HCT116 (cell line): ENCODE measurements around the gene PILRA. TPM values are rescaled to one million over a fixed set of nuclear protein-coding genes. Genes with fewer than 3 reads are reported as not detected.

Source experiments
- ATAC-seq: fragments of 200-7000 bp; cut with Tn5 transposase; 2 replicates; pipeline ENCODE4 v1.9.1; 2020; ENCODE audit warnings: mild to moderate bottlenecking, moderate library complexity
- BruUV-seq: library from RNA; stranded (reverse); fragments of 400-500 nt; replicated peaks from 2 replicates; lab custom pipeline; 2021; lab: Mats Ljungman, UMichigan
- CTCF ChIA-PET: fragments of 300-600 bp; sonication (Branson Sonifier 250); formaldehyde crosslinking; loops from one replicate; lab custom pipeline; 2021; ENCODE audit warnings: antibody characterized with exemption; lab: Charles Lee
- POLR2A ChIA-PET: fragments of 300-600, 350-600 bp; sonication (Branson Sonifier 250); formaldehyde crosslinking; loops from one replicate; lab custom pipeline; 2021; ENCODE audit warnings: antibody characterized with exemption; lab: Charles Lee
- RAD21 ChIA-PET, 2 experiments: fragments of 300-600 bp; sonication (Branson Sonifier 250); formaldehyde crosslinking; loops; one replicate each; lab custom pipeline; 2023; ENCODE audit warnings: low total read pairs in 2 of 2; ENCODE audit not compliant: uncharacterized antibody in 2 of 2, unreplicated experiment in 2 of 2, low non-redundant PET in 1 of 2; lab: Charles Lee
- DNase-seq: peaks from one replicate; pipeline ENCODE4 v3.0.0-alpha.2; 2010; ENCODE audit warnings: low read depth, low spot score
- H2AFZ ChIP-seq: fragments of 200-600 bp; shearing (Covaris generic), sonication (generic); 2 replicates; pipeline ENCODE4 v1.6.1; 2017; ENCODE audit warnings: low read depth, mixed run types, mixed read lengths, antibody characterized with exemption, low read length; ENCODE audit not compliant: poor library complexity, severe bottlenecking
- H3K27ac ChIP-seq: 2 replicates; pipeline ENCODE4 v1.5.1; 2012; ENCODE audit warnings: low read depth, low read length
- H3K27me3 ChIP-seq: fragments of 200-600 bp; sonication (generic); 2 replicates; pipeline ENCODE4 v1.6.1; 2016; ENCODE audit warnings: mixed run types, low read length, mixed read lengths; ENCODE audit not compliant: insufficient read depth
- H3K36me3 ChIP-seq, 2 experiments: fragments of 200-500 bp in 1 of 2; fragments of 200-600 bp in 1 of 2; sonication (Bioruptor generic) in 1 of 2; sonication (generic) in 1 of 2; 2 replicates each; pipeline versions ENCODE4 v1.5.1 to v1.6.1; 2014 to 2016; ENCODE audit warnings: low read length in 2 of 2, inconsistent platforms in 1 of 2, mixed read lengths in 1 of 2, mixed run types in 1 of 2; ENCODE audit not compliant: insufficient read depth in 2 of 2, control insufficient read depth in 1 of 2
- H3K4me1 ChIP-seq, 2 experiments: fragments of 200-600 bp in 1 of 2; sonication (generic) in 1 of 2; 2 replicates each; pipeline versions ENCODE4 v1.5.1 to v1.6.1; 2012 to 2017; ENCODE audit warnings: low read length in 2 of 2, inconsistent platforms in 1 of 2, mild to moderate bottlenecking in 1 of 2, mixed read lengths in 1 of 2, mixed run types in 1 of 2, moderate library complexity in 1 of 2; ENCODE audit not compliant: insufficient read depth in 2 of 2, control insufficient read depth in 1 of 2
- H3K4me2 ChIP-seq: fragments of 200-600 bp; sonication (generic); 2 replicates; pipeline ENCODE4 v1.6.1; 2017; ENCODE audit warnings: mixed run types, low read length, mixed read lengths
- H3K4me3 ChIP-seq, 2 experiments: fragments of 200-600 bp in 1 of 2; sonication (generic) in 1 of 2; replicated peaks in 1 of 2; 2 replicates each; pipeline ENCODE4 v1.5.1; 2011 to 2016; ENCODE audit warnings: low read length in 2 of 2, control low read depth in 1 of 2, low read depth in 1 of 2, mild to moderate bottlenecking in 1 of 2, mixed read lengths in 1 of 2, mixed run types in 1 of 2
- H3K79me2 ChIP-seq: fragments of 200-600 bp; sonication (generic); 2 replicates; pipeline ENCODE4 v1.6.1; 2017; ENCODE audit warnings: mild to moderate bottlenecking, mixed run types, low read length, moderate library complexity, mixed read lengths; ENCODE audit not compliant: insufficient read depth
- H3K9ac ChIP-seq: fragments of 200-600 bp; sonication (generic); 2 replicates; pipeline ENCODE4 v1.6.1; 2016; ENCODE audit warnings: low read length, mixed read lengths
- H3K9me2 ChIP-seq: fragments of 200-600 bp; sonication (generic), shearing (Covaris generic); 2 replicates; pipeline ENCODE4 v1.6.1; 2017; ENCODE audit warnings: mixed run types, mild to moderate bottlenecking, moderate library complexity; ENCODE audit not compliant: insufficient read depth
- H3K9me3 ChIP-seq, 2 experiments: fragments of 200-500 bp in 1 of 2; fragments of 200-600 bp in 1 of 2; sonication (Bioruptor generic) in 1 of 2; sonication (generic) in 1 of 2; 2 replicates each; pipeline ENCODE4 v1.6.1; 2014 to 2017; ENCODE audit warnings: low read length in 2 of 2, mixed read lengths in 2 of 2, inconsistent platforms in 1 of 2, low read depth in 1 of 2, mild to moderate bottlenecking in 1 of 2, mixed run types in 1 of 2, moderate library complexity in 1 of 2; ENCODE audit not compliant: control insufficient read depth in 1 of 2, insufficient read depth in 1 of 2
- H4K20me1 ChIP-seq: fragments of 200-600 bp; sonication (generic), shearing (Covaris generic); 2 replicates; pipeline ENCODE4 v1.6.1; 2017; ENCODE audit warnings: mixed run types, mild to moderate bottlenecking, moderate library complexity; ENCODE audit not compliant: insufficient read depth
- ATF3 ChIP-seq: IDR thresholded peaks from 2 replicates; pipeline ENCODE4 v1.6.1; 2012
- CBX3 ChIP-seq: IDR thresholded peaks from 2 replicates; pipeline ENCODE4 v1.6.1; 2012; ENCODE audit warnings: low read depth
- CEBPB ChIP-seq: IDR thresholded peaks from 2 replicates; pipeline ENCODE4 v1.6.1; 2012; ENCODE audit warnings: low read depth
- CTCF ChIP-seq, 3 experiments: fragments of 200-600 bp in 1 of 3; sonication (generic) in 1 of 3; IDR thresholded peaks in 2 of 3; conservative IDR thresholded peaks in 1 of 3; 2 replicates each; pipeline ENCODE4 v1.5.1; 2012 to 2017; ENCODE audit warnings: low read depth in 2 of 3, low read length in 2 of 3, antibody characterized with exemption in 1 of 3, borderline replicate concordance in 1 of 3, control low read depth in 1 of 3, mild to moderate bottlenecking in 1 of 3, mixed read lengths in 1 of 3, mixed run types in 1 of 3, moderate library complexity in 1 of 3; ENCODE audit not compliant: insufficient read depth in 1 of 3
- EGR1 ChIP-seq: IDR thresholded peaks from 2 replicates; pipeline ENCODE4 v1.6.1; 2012; ENCODE audit warnings: low read depth
- ELF1 ChIP-seq: IDR thresholded peaks from 2 replicates; pipeline ENCODE4 v1.6.1; 2012; ENCODE audit warnings: low read depth, borderline replicate concordance
- FOSL1 ChIP-seq: IDR thresholded peaks from 2 replicates; pipeline ENCODE4 v1.6.1; 2012; ENCODE audit warnings: low read depth
- POLR2A ChIP-seq: IDR thresholded peaks from 2 replicates; pipeline ENCODE4 v1.7.0; 2011; ENCODE audit warnings: borderline replicate concordance; ENCODE audit not compliant: insufficient read depth, insufficient read length; ENCODE audit errors: extremely low read depth
- POLR2AphosphoS5 ChIP-seq: IDR thresholded peaks from 2 replicates; pipeline ENCODE4 v1.6.1; 2011; ENCODE audit warnings: mild to moderate bottlenecking, low read depth, low read length, moderate library complexity
- RAD21 ChIP-seq: IDR thresholded peaks from 2 replicates; pipeline ENCODE4 v1.6.1; 2012; ENCODE audit warnings: low read depth, mild to moderate bottlenecking
- REST ChIP-seq: IDR thresholded peaks from 2 replicates; pipeline ENCODE4 v1.6.1; 2012; ENCODE audit warnings: low read depth
- SIN3A ChIP-seq: IDR thresholded peaks from 2 replicates; pipeline ENCODE4 v1.6.1; 2012; ENCODE audit warnings: low read depth
- SP1 ChIP-seq: IDR thresholded peaks from 2 replicates; pipeline ENCODE4 v1.6.1; 2012; ENCODE audit warnings: low read depth
- SRF ChIP-seq: IDR thresholded peaks from 2 replicates; pipeline ENCODE4 v1.6.1; 2012; ENCODE audit warnings: low read depth
- TCF7L2 ChIP-seq: IDR thresholded peaks from 2 replicates; pipeline ENCODE4 v1.7.0; 2011; ENCODE audit warnings: borderline replicate concordance, inconsistent platforms; ENCODE audit not compliant: insufficient read depth, insufficient read length; ENCODE audit errors: extremely low read depth
- ZBTB33 ChIP-seq: IDR thresholded peaks from 2 replicates; pipeline ENCODE4 v1.6.1; 2011; ENCODE audit warnings: mild to moderate bottlenecking, low read length, moderate library complexity; ENCODE audit not compliant: insufficient replicate concordance; ENCODE audit errors: extremely low read depth
- ZFX ChIP-seq: fragments of 450-650 bp; IDR thresholded peaks from 2 replicates; pipeline ENCODE4 v1.6.1; 2017
- ZNF274 ChIP-seq: fragments of 200-500 bp; sonication (Bioruptor generic); IDR thresholded peaks from 2 replicates; pipeline ENCODE4 v1.6.1; 2014; ENCODE audit warnings: mild to moderate bottlenecking, low read depth, low read length, inconsistent platforms
- intact Hi-C: fragments of 100-400 bp; cut with micrococcal nuclease; formaldehyde crosslinking; loops from 2 replicates; pipeline ENCODE4 v1.10.0; 2022
- total RNA-seq: library from RNA; stranded (reverse); gene quantifications from one replicate; pipeline ENCODE4 v1.2.1, GENCODE V29; 2021; ENCODE audit not compliant: unreplicated experiment

PILRA gene
- total RNA-seq, 1 experiment from 2014 or later, result 1.8 TPM

DNA sequence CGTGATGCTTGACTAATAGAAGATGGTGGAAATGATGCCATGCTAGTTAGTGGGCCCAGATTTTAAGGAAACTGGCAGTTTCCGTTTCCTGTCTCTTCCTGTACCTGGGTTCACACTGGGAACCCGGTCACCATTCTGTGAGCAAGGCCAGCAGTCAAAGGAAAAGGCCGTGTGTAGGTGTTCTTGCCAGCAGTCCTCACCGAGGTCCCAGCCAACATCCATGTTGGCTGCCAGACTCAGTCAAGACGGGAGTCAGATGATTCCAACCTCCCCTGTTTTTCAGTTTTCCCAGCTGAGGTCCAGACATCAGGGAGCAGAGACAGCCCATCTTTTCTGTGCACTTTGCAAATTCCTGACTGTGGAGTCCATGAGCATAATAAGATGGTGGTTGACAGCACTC, 30.5 kb upstream of the PILRA start:
- Histone ChIP-seq H3K4me3 (no peak overlapping the region), H2AFZ (no peak overlapping the region), H3K4me2 (no peak overlapping the region), H3K36me3 (peaks cover 30 to 34% of the 10 kb centered on the region in 2 experiments), H3K27me3 (no peaks in the 10 kb centered on the region), H3K9ac (no peak overlapping the region), H3K4me1 (peaks cover 4 to 12% of the 10 kb centered on the region in 2 experiments; a peak in 3 of 4 replicates), H3K79me2 (peaks cover 79% of the 10 kb centered on the region), H3K9me2 (no peaks in the 10 kb centered on the region), H3K27ac (no peak overlapping the region), H4K20me1 (peaks cover 7% of the 10 kb centered on the region; the same call in 1 of the 2 replicates), H3K9me3 (no peaks in the 10 kb centered on the region)
- RAD21 ChIA-PET, result no interaction called here
- no peak for TF ChIP-seq REST
- TF ChIP-seq POLR2A, result no peak
- no peak for TF ChIP-seq POLR2AphosphoS5
- no peak for TF ChIP-seq SP1
- no peak for TF ChIP-seq ELF1
- TF ChIP-seq SRF, result no peak
- no peak for TF ChIP-seq TCF7L2
- no peak for TF ChIP-seq CBX3
- no peak for TF ChIP-seq RAD21
- no peak for TF ChIP-seq ZBTB33
- TF ChIP-seq SIN3A, result no peak
- no peak for TF ChIP-seq EGR1
- no peak for TF ChIP-seq FOSL1
- no peak for TF ChIP-seq ZNF274
- no peak for TF ChIP-seq CTCF (IDR thresholded peaks at IDR 0.05 in 2 of 3, conservative IDR thresholded peaks at IDR 0.05 in 1 of 3; ENCODE audit: borderline replicate concordance in 1 of 3, insufficient read depth in 1 of 3, low read depth in 2 of 3, low read length in 2 of 3)
- no peak for TF ChIP-seq ZFX
- TF ChIP-seq ATF3, result no peak
- no peak for TF ChIP-seq CEBPB
- DNase-seq, result no peak
- no TSS peak for BruUV-seq
- intact Hi-C loops, result loop anchor here (5.0 kb wide), 1 partner anchor 210 kb away; no protein-coding TSS in a partner anchor
- ATAC-seq, result no peak
- CTCF ChIA-PET, result interaction anchor here (1.0 kb wide), 1 partner anchor 210 kb away, joined by 3 read pairs; no protein-coding TSS in a partner anchor
- POLR2A ChIA-PET, result no interaction called here
